Measurements from ENCODE around the gene PIGH. TPM values are rescaled to one million over a fixed set of nuclear protein-coding genes. Genes with fewer than 3 reads are reported as not detected.

Gene PIGH
- polyA plus RNA-seq, 1 donor from 2014 or later: 91.8 TPM

DNA sequence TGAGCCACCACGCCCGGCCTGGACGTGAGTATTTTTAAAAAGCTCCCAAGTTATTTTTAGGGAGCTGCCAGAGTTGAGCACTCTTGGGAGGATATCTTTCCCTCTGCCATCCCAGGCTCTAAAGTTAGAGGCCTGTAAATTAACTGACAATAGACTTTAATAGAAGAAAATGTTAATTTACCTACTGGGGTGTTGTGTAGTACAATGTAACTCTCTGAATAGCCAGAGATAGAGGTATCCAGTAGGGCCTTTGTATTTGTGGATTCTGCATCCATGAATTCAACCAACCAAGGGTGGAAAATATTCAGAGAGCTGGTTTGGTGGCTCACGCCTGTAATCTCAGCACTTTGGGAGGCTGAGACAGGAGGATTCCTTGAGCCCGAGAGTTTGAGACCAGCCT lies 7.6 kb upstream of the PIGH start:
- TF ChIP-seq, protein P1, sequence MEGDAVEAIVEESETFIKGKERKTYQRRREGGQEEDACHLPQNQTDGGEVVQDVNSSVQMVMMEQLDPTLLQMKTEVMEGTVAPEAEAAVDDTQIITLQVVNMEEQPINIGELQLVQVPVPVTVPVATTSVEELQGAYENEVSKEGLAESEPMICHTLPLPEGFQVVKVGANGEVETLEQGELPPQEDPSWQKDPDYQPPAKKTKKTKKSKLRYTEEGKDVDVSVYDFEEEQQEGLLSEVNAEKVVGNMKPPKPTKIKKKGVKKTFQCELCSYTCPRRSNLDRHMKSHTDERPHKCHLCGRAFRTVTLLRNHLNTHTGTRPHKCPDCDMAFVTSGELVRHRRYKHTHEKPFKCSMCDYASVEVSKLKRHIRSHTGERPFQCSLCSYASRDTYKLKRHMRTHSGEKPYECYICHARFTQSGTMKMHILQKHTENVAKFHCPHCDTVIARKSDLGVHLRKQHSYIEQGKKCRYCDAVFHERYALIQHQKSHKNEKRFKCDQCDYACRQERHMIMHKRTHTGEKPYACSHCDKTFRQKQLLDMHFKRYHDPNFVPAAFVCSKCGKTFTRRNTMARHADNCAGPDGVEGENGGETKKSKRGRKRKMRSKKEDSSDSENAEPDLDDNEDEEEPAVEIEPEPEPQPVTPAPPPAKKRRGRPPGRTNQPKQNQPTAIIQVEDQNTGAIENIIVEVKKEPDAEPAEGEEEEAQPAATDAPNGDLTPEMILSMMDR (IDR thresholded peaks at IDR 0.05; ENCODE audit: poor library complexity, severe bottlenecking): no peak
- TF ChIP-seq EP300 (conservative IDR thresholded peaks at IDR 0.05; ENCODE audit: poor library complexity, severe bottlenecking) (no peak), TAF1 (IDR thresholded peaks at IDR 0.05; ENCODE audit: low read depth) (no peak), RAD21 (conservative IDR thresholded peaks at IDR 0.05) (no peak), POLR2AphosphoS5 (IDR thresholded peaks at IDR 0.05) (no peak), SMC3 (conservative IDR thresholded peaks at IDR 0.05; ENCODE audit: poor library complexity) (no peak), EZH2 (IDR thresholded peaks at IDR 0.05; ENCODE audit: borderline replicate concordance, insufficient read depth, low read length, poor library complexity, severe bottlenecking) (no peak), MXI1 (conservative IDR thresholded peaks at IDR 0.05; ENCODE audit: poor library complexity, severe bottlenecking) (no peak)
- TF ChIP-seq, protein P2, sequence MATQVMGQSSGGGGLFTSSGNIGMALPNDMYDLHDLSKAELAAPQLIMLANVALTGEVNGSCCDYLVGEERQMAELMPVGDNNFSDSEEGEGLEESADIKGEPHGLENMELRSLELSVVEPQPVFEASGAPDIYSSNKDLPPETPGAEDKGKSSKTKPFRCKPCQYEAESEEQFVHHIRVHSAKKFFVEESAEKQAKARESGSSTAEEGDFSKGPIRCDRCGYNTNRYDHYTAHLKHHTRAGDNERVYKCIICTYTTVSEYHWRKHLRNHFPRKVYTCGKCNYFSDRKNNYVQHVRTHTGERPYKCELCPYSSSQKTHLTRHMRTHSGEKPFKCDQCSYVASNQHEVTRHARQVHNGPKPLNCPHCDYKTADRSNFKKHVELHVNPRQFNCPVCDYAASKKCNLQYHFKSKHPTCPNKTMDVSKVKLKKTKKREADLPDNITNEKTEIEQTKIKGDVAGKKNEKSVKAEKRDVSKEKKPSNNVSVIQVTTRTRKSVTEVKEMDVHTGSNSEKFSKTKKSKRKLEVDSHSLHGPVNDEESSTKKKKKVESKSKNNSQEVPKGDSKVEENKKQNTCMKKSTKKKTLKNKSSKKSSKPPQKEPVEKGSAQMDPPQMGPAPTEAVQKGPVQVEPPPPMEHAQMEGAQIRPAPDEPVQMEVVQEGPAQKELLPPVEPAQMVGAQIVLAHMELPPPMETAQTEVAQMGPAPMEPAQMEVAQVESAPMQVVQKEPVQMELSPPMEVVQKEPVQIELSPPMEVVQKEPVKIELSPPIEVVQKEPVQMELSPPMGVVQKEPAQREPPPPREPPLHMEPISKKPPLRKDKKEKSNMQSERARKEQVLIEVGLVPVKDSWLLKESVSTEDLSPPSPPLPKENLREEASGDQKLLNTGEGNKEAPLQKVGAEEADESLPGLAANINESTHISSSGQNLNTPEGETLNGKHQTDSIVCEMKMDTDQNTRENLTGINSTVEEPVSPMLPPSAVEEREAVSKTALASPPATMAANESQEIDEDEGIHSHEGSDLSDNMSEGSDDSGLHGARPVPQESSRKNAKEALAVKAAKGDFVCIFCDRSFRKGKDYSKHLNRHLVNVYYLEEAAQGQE (IDR thresholded peaks at IDR 0.05; ENCODE audit: borderline replicate concordance): no peak
- no peaks in the 10 kb centered on the region for H3K36me3 ChIP-seq (ENCODE audit: insufficient read depth, low read length)
- H3K27me3 ChIP-seq (ENCODE audit: insufficient read depth, low read depth, low read length): no peaks in the 10 kb centered on the region

DNA sequence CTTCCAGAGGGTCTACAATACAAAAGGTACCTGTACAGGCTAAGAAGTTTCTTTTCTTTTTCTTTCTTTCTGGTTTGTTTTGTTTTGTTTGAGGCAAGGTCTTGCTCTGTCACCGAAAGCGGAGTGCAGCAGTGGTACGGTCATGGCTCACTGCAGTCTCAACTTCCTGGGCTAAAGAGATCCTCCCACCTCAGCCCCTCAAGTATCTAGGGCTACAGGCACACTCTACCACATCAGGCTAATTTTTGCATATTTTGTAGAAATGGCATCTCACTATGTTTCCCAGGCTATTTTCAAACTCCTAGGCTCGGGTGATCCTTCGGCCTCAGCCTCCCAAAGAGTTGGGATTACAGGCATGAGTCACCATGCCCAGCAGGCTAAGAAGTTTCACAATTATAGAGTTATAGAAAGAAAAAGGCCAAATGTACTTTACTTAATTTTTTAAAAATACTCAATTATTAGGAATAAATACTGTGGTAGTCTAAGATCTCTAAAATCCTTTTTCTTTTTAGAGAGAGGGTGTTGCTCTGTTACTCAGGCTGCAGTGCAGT lies 3.0 kb upstream of the PIGH start:
- TF ChIP-seq EZH2 (IDR thresholded peaks at IDR 0.05; ENCODE audit: borderline replicate concordance, insufficient read depth, low read length, poor library complexity, severe bottlenecking): no peak
- TF ChIP-seq EP300 (conservative IDR thresholded peaks at IDR 0.05; ENCODE audit: poor library complexity, severe bottlenecking): no peak
- no peak for TF ChIP-seq SMC3 (conservative IDR thresholded peaks at IDR 0.05; ENCODE audit: poor library complexity)
- no peak for TF ChIP-seq RAD21 (conservative IDR thresholded peaks at IDR 0.05)
- no peak for TF ChIP-seq POLR2AphosphoS5 (IDR thresholded peaks at IDR 0.05)
- TF ChIP-seq, protein P2 (IDR thresholded peaks at IDR 0.05; ENCODE audit: borderline replicate concordance): no peak
- TF ChIP-seq, protein P1 (IDR thresholded peaks at IDR 0.05; ENCODE audit: poor library complexity, severe bottlenecking): no peak
- TF ChIP-seq MXI1 (conservative IDR thresholded peaks at IDR 0.05; ENCODE audit: poor library complexity, severe bottlenecking): no peak

More for the DNA sequence above, 7.6 kb upstream of the PIGH start:
- H3K79me2 ChIP-seq (replicated peaks; ENCODE audit: insufficient read depth, low read length): no peaks in the 10 kb centered on the region
- H3K4me2 ChIP-seq (ENCODE audit: low read length): no peak overlapping the region
- H3F3A ChIP-seq (ENCODE audit: insufficient read depth, low read length, poor library complexity, severe bottlenecking): no peaks in the 10 kb centered on the region
- H3K4me3 ChIP-seq (ENCODE audit: low read length): no peak overlapping the region
- no peaks in the 10 kb centered on the region for H3K9me2 ChIP-seq (ENCODE audit: insufficient read depth, low read length)
- no peaks in the 10 kb centered on the region for H4K20me1 ChIP-seq (ENCODE audit: insufficient read depth)
- H2AFZ ChIP-seq (ENCODE audit: low read depth, low read length): no peak overlapping the region
- H3K9me3 ChIP-seq (ENCODE audit: low read length): no peaks in the 10 kb centered on the region
- no peak overlapping the region for H3K9ac ChIP-seq (ENCODE audit: low read length)
- H3K27ac ChIP-seq (ENCODE audit: low read length): no peak overlapping the region

More for the DNA sequence above, 3.0 kb upstream of the PIGH start:
- Histone ChIP-seq H2AFZ (ENCODE audit: low read depth, low read length) (no peak overlapping the region), H4K20me1 (ENCODE audit: insufficient read depth) (no peaks in the 10 kb centered on the region), H3K9me3 (ENCODE audit: low read length) (no peaks in the 10 kb centered on the region), H3K27ac (ENCODE audit: low read length) (no peak overlapping the region), H3K4me2 (ENCODE audit: low read length) (no peak overlapping the region), H3F3A (ENCODE audit: insufficient read depth, low read length, poor library complexity, severe bottlenecking) (no peaks in the 10 kb centered on the region), H3K4me3 (ENCODE audit: low read length) (no peak overlapping the region), H3K27me3 (ENCODE audit: insufficient read depth, low read depth, low read length) (no peaks in the 10 kb centered on the region), H3K36me3 (ENCODE audit: insufficient read depth, low read length) (no peaks in the 10 kb centered on the region), H3K9ac (ENCODE audit: low read length) (no peak overlapping the region), H3K79me2 (replicated peaks; ENCODE audit: insufficient read depth, low read length) (no peaks in the 10 kb centered on the region), H3K9me2 (ENCODE audit: insufficient read depth, low read length) (no peaks in the 10 kb centered on the region)
